GM19099 (cell line): Measurements from ENCODE around the gene RPS6KL1.

ENCODE experiments used
- POLR2A ChIP-seq: IDR thresholded peaks from 3 replicates; pipeline ENCODE4 v1.6.1; 2011; ENCODE audit warnings: low read depth; ENCODE audit not compliant: insufficient read length; ENCODE audit errors: extremely low read depth

RPS6KL1 gene

DNA sequence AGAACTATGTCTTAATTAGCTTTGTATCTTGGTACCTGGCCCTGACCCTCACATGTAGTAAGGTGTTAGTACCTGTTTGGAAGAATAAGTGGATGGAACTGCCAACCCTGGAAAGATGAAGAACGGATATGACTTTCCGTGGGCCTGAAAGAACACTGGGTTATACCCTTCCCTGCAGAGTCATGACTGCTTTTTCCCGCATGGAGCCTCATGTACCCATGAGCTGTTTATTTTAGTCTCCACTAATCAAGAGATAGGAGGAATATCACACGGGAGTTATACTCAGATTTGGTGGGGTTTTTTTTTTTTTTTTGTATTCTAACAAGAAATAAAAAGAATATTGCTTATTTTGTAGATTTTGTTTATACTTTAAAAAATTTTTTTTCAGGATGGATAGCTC is 25.4 kb downstream of the RPS6KL1 start:
- no peak for TF ChIP-seq POLR2A

DNA sequence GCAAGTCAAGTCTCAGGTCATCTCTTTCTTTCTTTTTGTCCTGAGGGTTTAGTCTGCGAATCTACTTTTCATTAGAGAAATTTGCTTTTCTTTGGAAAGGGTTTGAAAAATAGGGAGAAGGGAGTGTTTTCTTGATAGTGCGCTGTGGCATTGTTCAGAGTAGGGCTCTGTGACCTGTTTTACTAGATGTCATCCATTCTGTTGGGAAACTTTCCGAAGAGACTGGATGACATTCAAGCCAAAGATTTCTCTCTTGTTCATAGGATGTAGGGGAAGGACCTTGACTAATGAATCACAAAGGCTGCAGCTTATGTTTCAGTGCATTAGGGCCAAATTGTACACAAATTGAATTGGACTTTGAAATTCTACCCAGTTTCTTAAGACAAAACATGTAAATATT is 26.7 kb downstream of the RPS6KL1 start:
- TF ChIP-seq POLR2A: no peak

DNA sequence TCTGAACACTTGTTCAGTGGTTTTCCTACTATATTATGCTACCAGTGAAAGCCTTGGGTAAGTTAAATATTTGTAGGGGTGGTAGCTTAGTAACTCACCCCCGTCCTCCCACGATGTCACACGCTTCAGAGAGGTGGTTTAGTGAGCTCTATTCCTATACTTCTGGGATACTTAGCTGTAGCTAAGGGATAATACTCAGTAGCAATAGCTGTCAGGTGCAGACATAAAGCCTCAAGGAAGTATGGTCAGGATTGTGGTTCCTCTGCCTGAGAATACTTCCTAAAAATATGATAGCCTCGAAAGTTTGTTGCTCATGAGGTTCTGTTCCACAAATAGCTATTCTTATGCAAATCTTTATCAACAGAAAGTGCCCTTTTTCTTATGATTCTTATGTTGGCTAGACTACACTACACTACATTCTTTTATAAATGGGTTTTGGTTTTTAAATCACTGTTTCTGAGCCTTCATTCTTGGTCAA is 29.4 kb downstream of the RPS6KL1 start:
- TF ChIP-seq POLR2A: no peak

DNA sequence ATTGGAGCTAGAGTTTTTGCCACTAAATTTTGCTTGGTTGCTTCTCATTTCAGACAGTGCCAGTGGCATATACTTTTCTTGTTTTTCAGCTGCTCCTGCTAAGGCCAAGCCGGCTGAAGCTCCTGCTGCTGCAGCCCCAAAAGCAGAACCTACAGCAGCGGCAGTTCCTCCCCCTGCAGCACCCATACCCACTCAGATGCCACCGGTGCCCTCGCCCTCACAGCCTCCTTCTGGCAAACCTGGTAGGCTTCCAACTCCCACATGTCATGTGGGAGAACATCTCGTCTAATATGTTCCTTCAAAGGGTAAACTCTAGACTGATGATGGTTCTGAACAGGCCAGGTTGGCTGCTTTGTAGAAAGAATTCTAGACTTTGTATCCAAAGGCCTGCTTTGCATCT is 30.3 kb downstream of the RPS6KL1 start:
- no peak for TF ChIP-seq POLR2A

DNA sequence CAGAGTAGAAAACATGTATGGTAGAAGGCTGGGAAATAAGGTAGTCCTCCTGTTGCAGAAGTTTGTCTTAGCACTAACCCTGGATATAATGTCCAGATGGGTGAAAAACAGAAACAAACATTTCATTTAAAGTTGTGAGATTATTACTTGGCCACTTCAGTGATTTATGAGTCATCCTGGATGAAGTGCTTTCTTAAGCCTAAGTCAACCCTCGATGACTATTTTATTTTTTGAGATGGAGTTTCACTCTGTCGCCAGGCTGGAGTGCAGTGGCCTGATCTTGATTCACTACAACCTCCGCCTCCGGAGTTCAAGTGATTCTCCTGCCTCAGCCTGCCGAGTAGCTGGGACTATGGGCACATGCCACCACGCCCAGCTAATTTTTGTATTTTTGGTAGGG is 31.2 kb downstream of the RPS6KL1 start:
- no peak for TF ChIP-seq POLR2A

DNA sequence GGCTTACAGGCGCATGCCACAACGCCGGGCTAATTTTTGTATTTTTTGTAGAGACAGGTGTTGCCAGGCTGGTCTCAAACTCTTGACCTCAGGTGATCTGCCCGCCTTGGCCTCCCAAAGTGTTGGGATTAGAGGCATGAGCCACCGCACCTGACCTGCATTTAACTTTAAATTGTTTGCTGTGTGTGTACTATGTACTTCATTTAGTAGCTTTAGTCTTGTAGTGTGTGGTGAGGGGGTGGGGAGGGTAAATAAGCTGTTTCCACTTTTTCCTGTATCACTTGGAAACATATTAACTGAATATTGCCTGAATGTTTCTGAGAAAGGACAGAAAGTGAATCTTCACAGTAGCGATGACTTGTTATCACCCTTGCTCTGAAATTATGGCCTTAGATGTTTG is 32.8 kb downstream of the RPS6KL1 start:
- no peak for TF ChIP-seq POLR2A

DNA sequence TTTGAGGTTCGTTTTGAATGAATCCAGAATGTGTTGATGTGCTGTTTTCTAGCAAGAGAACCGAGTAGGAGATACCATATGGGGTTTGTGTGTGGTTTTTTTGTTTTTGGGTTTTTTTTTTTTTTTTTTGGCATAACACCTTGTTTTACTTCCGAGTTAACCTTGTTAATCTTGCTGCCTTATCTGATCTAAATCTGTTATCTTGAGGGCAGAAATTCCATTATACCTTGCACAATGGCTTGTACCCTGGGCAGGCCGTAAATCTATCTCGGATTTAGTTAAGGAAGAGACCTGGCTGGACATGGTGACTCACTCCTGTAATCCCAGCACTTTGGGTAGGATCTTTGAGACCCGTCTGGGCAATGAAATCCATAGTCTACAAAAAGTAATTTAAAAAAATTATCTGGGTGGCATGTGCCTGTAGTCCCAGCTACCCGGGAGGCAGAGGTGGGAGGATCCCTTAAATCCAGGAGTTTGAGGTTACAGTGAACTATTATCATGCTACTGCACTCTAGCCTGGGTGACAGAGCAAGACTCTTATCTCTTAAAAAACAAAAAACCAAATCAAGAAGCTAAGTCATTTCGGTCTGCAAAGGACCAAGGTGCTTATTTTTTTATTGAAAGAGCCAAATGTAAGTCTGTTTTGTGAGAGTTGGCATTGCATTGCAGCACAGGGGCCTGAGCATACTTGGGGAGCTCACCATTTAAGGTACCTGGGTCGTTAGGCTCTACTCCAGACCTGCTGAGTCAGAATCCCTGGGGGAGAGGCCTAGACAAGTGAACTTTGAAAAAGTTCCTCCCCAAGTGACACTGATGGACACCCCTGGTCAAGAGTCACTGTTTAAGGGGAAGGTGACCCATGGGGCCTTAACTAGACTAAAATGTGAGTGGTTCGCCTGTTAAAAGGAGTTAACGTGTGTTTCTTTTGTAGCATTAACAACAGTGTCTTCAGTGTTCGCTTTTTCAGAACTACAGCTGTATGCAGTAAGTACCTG is 34.6 kb downstream of the RPS6KL1 start:
- no peak for TF ChIP-seq POLR2A

DNA sequence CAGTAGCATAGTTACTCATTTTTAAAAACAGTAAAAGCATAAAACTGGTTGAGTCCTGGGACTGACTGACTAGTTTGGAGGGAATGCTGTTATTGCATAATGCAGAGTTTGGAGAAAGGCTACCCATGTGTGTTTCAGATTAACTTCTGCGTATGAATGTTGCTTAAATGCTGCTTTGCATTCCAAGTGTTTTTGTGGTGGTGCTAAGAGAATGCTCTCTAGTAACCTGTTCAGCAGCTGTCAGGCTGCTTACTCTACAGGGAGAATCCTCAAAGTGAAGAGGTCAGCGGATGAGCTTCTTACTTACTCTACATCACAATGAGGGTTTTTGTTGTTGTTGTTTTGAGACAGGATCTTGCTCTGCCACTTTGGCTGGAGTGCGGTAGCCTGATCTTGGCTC is 37.1 kb downstream of the RPS6KL1 start:
- no peak for TF ChIP-seq POLR2A

DNA sequence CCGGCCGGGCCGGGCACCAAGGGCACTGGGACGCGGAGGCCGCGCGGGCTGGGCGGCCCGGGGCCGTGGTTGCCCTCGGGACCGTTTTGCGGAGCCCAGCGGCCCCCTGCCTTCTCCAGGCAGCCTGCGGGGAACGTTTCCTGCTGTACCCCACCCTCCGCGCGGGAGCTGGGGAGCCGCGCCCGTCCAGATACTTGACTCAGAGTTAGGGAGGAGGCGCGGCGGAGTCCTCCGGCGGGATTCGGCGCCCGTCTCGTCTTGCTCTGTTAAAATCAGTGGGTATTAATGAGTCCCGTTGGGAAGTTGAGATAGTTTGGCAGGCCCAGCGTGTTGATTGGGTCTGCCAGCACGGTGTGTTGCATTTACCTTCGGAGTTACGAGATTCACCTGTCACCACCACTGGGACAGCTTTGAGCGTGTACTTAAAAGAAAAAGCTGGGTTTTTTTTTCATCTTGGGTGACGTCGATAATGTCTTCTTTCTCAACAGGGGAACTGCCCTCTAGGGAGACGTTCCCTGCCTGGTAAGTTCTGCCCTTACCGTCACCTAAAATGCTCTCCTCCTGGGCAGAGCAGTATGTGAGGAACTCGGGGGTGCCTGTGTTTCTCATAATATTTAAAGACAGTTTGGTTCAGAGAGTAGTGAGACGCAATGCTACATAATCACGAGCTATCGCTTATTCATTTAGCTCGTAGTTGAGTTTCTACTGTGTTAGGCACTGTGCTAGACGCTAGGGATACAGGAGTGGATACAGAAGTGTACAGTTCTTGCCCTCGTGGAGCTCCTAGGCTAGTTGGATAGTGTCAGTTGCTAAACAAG is 40.7 kb downstream of the RPS6KL1 start:
- no peak for TF ChIP-seq POLR2A

DNA sequence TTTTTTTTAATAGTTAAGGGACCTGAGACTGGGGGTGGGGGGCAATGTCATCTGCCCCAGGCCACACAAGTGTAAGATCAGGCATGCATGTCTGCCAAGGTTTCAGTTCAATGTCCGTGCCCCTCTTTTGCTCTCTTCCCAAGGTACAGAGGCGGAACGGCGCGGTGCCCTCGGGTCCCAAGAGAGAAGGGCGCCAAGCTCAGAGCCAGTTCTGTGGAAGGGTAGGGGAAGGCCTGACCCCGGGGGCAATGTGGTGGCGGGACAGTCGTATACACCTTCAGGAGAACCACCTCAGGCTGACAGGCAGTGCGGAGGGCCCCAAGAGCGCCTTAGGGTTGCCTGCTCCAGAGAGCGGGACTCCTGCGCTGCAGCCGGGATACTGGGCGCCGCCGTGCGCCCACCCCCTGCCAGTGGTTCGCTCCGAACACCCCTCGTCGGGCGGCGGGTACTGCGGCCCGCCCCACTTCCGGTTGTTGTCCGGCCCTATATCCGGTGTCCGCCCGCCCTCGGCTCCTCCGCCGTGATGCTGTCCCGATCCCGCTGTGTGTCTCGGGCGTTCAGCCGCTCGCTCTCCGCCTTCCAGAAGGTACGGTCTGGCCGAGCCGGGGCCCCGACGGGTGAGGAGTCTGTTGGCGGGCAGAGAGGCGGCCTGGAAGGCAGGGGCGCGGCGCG is 41.5 kb downstream of the RPS6KL1 start, which contains the start of gene DLST:
TSS of gene DLST (plus strand) at position 486 of the 672 bp plus-strand sequence. CDS start at position 524, 38 bp downstream.
- peak; percentile 92 for TF ChIP-seq POLR2A

DNA sequence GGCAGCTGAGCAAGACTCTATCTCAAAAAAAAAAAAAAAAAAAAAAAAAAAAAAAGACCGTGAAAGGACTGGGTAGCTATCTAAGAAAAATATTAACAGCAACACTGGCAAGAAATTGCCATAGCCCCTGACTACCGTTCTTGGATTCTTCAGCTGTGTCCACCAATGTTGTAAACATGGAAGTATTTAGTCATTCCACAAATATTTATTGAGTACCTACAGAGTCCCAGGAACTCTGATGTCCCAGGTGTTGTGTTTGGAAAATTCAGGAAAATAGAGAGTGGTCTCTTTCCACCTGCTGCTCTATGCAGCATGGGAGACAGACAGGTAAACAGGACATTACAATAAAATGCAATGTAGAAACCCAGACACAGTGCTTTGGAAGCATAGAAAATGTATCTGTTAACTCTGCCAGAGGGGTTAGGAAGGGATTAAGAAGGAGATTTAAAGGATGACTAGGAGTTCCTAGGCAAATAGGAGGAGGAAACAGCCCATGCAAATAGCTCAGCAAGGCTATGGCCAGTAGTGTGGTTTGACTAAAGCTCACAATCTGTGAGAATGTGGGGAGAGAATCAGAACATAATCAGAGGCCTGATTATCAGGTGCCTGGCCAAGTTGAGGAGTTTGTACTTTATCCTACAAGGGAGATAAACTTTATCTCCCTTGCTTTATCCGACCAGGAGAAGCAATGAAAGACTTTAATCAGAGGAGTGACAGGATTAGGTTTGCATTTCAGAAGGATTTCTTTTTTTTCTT is 43.5 kb downstream of the RPS6KL1 start:
- no peak for TF ChIP-seq POLR2A

DNA sequence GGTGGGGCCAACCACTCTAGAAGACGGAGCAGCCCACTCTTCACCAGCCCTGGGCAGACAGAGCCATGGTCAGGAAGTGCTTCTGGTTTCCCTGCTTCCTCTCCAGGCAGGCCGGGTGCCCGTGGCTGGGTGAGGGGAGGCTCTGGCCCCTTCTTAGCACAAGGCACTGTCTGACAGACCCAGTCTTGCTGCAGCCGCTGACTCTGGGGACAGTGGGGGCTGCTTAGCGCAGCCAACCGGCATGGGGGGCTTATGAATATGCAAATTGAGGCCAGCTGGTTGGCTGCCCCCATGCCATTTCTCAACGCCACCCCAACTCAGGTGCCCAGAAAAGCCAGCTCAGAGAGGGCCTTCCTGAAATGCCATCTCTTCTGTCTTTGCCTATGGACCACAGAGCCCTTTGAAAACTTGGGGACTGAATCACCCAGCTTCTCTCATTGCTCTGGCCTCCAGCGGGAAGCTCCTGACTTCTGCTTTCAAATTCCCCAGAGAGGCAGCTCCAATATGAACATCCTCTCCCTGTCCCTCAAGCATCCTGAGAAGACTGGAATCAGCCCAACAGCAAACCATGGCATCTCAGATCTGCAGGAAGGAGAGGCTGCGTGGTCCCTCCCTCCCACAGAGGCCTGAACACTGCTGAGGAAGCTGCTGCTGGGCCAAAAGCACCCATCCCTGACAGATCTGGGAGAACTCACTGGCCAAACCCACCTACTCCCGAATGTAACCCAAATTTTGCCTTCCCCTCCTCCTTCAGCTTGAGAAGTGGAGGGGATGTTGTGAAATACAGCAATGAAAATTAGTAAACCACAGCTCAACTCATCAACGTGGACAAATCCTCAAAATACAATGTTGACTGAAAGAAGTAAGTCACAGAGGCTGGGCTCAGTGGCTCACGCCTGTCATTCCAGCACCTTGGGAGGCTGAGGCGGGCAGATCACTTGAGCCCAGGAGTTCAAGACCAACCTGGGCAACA is 46.8 kb downstream of the RPS6KL1 start, which contains the start of gene PROX2:
TSS of gene PROX2 (minus strand) at position 205 of the 973 bp plus-strand sequence. CDS start 12,311 bp downstream, outside the sequence.
- peak; percentile 21 for TF ChIP-seq POLR2A

DNA sequence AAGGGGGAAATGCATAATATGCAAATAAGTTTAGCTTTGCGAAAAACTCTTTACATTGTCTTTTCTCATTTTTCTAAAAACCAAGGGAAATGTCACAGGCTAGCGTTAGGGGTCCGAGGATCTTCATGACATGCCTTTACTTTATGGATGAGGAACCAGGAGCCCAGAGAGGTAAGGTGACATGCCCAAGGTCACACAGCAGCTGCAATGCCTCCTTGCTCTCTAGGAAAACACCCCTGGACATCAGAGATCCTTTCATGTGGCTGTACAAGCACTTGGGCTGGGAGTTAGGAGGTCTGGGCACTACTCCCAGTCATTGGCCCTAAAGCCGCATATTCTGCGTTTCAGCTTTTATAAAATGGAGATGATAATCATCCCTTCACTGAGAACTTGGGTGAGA is 47.9 kb downstream of the RPS6KL1 start:
- TF ChIP-seq POLR2A: no peak
